H9 (cell line): ENCODE results near the gene ALG11. TPM values are rescaled to one million over a fixed set of nuclear protein-coding genes. Genes with fewer than 3 reads are reported as not detected.

ENCODE experiments used
- DNase-seq: peaks from one replicate; pipeline ENCODE4 v3.0.0-alpha.2; 2017
- H2AFZ ChIP-seq: one replicate; pipeline ENCODE4 v1.6.1; 2013; ENCODE audit warnings: mild to moderate bottlenecking, low read length, control low read depth, moderate library complexity
- H2AK5ac ChIP-seq: 2 replicates; pipeline ENCODE4 v1.6.1; 2013; ENCODE audit warnings: low read length, control low read depth, mixed read lengths; ENCODE audit not compliant: insufficient read length
- H2BK120ac ChIP-seq: one replicate; pipeline ENCODE4 v1.6.1; 2013; ENCODE audit warnings: low read depth, mild to moderate bottlenecking, low read length, control low read depth, inconsistent platforms; ENCODE audit not compliant: poor library complexity, severe bottlenecking
- H2BK12ac ChIP-seq: 2 replicates; pipeline ENCODE4 v1.6.1; 2013; ENCODE audit warnings: low read length, control low read depth, mixed read lengths, low read depth; ENCODE audit not compliant: insufficient read length
- H2BK15ac ChIP-seq: 2 replicates; pipeline ENCODE4 v1.6.1; 2013; ENCODE audit warnings: low read depth, low read length, control low read depth
- H2BK20ac ChIP-seq: one replicate; pipeline ENCODE4 v1.6.1; 2013; ENCODE audit warnings: low read depth, mild to moderate bottlenecking, low read length, control low read depth, inconsistent platforms; ENCODE audit not compliant: poor library complexity, severe bottlenecking
- H2BK5ac ChIP-seq: 2 replicates; pipeline ENCODE4 v1.6.1; 2013; ENCODE audit warnings: low read length, control low read depth, mixed read lengths; ENCODE audit not compliant: insufficient read length
- H3K14ac ChIP-seq: 2 replicates; pipeline ENCODE4 v1.6.1; 2013; ENCODE audit warnings: low read length, control low read depth; ENCODE audit not compliant: insufficient read depth
- H3K18ac ChIP-seq: 2 replicates; pipeline ENCODE4 v1.6.1; 2013; ENCODE audit warnings: low read depth, mild to moderate bottlenecking, mixed read lengths, low read length, control low read depth; ENCODE audit not compliant: insufficient read length
- H3K23ac ChIP-seq: 2 replicates; pipeline ENCODE4 v1.6.1; 2013; ENCODE audit warnings: low read length, control low read depth, mixed read lengths, low read depth; ENCODE audit not compliant: insufficient read length
- H3K23me2 ChIP-seq: 2 replicates; pipeline ENCODE4 v1.6.1; 2013; ENCODE audit warnings: low read depth, mild to moderate bottlenecking, mixed read lengths, low read length, control low read depth; ENCODE audit not compliant: insufficient read length, poor library complexity, severe bottlenecking
- H3K27ac ChIP-seq: 2 replicates; pipeline ENCODE4 v1.5.1; 2013; ENCODE audit warnings: low read length, control low read depth, mixed read lengths, low read depth; ENCODE audit not compliant: insufficient read length
- H3K27me3 ChIP-seq: 2 replicates; pipeline ENCODE4 v1.6.1; 2013; ENCODE audit warnings: low read length, control low read depth, inconsistent platforms; ENCODE audit not compliant: insufficient read depth
- H3K4ac ChIP-seq: 2 replicates; pipeline ENCODE4 v1.6.1; 2013; ENCODE audit warnings: low read depth, mild to moderate bottlenecking, control low read depth, inconsistent platforms, low read length, moderate library complexity
- H3K4me1 ChIP-seq: 2 replicates; pipeline ENCODE4 v1.6.1; 2013; ENCODE audit warnings: low read length, control low read depth, inconsistent platforms; ENCODE audit not compliant: insufficient read depth
- H3K4me2 ChIP-seq: 2 replicates; pipeline ENCODE4 v1.6.1; 2013; ENCODE audit warnings: low read length, control low read depth, mixed read lengths; ENCODE audit not compliant: insufficient read length, insufficient read depth
- H3K56ac ChIP-seq: 2 replicates; pipeline ENCODE4 v1.6.1; 2013; ENCODE audit warnings: low read depth, mild to moderate bottlenecking, mixed read lengths, low read length, control low read depth; ENCODE audit not compliant: insufficient read length
- H3K79me1 ChIP-seq: 2 replicates; pipeline ENCODE4 v1.6.1; 2013; ENCODE audit warnings: low read depth, mild to moderate bottlenecking, moderate library complexity, low read length, control low read depth, inconsistent platforms; ENCODE audit not compliant: insufficient read depth, poor library complexity, severe bottlenecking
- H3K79me2 ChIP-seq: 2 replicates; pipeline ENCODE4 v1.6.1; 2013; ENCODE audit warnings: low read length, control low read depth, inconsistent platforms; ENCODE audit not compliant: insufficient read depth
- H3K9ac ChIP-seq: 2 replicates; pipeline ENCODE4 v1.6.1; 2013; ENCODE audit warnings: low read length, control low read depth, mixed read lengths; ENCODE audit not compliant: insufficient read length; ENCODE audit errors: extremely low read depth
- H3K9me3 ChIP-seq: one replicate; pipeline ENCODE4 v1.6.1; 2013; ENCODE audit warnings: low read depth, low read length, inconsistent platforms; ENCODE audit not compliant: control insufficient read depth
- H3T11ph ChIP-seq: one replicate; pipeline ENCODE4 v1.6.1; 2013; ENCODE audit warnings: mild to moderate bottlenecking, low read length, control low read depth, inconsistent platforms
- H4K20me1 ChIP-seq: one replicate; pipeline ENCODE4 v1.6.1; 2013; ENCODE audit not compliant: control insufficient read depth, insufficient read length, insufficient read depth
- H4K5ac ChIP-seq: 2 replicates; pipeline ENCODE4 v1.6.1; 2013; ENCODE audit warnings: low read depth, mild to moderate bottlenecking, mixed read lengths, low read length, control low read depth; ENCODE audit not compliant: insufficient read length
- H4K8ac ChIP-seq: replicated peaks from 2 replicates; pipeline ENCODE4 v1.6.1; 2013; ENCODE audit warnings: low read length, control low read depth, mixed read lengths, low read depth; ENCODE audit not compliant: insufficient read length
- H4K91ac ChIP-seq: 2 replicates; pipeline ENCODE4 v1.6.1; 2013; ENCODE audit warnings: low read depth, mild to moderate bottlenecking, moderate library complexity, mixed read lengths, low read length, control low read depth; ENCODE audit not compliant: insufficient read length
- H3K27ac Mint-ChIP-seq, 3 experiments: 2 replicates in 2 of 3; 3 replicates in 1 of 3; pipeline ENCODE4 v1.8.0; 2020 to 2021; ENCODE audit warnings: mixed read lengths in 3 of 3, mild to moderate bottlenecking in 1 of 3, moderate library complexity in 1 of 3
- H3K27me3 Mint-ChIP-seq: 2 replicates; pipeline ENCODE4 v1.8.0; 2021; ENCODE audit warnings: low read depth, mild to moderate bottlenecking, moderate library complexity, mixed read lengths
- H3K36me3 Mint-ChIP-seq, 3 experiments: 2 replicates in 2 of 3; 3 replicates in 1 of 3; pipeline ENCODE4 v1.8.0; 2020 to 2021; ENCODE audit warnings: low read depth in 3 of 3, mixed read lengths in 3 of 3; ENCODE audit not compliant: insufficient read depth in 1 of 3
- H3K4me1 Mint-ChIP-seq, 2 experiments: 2 replicates each; pipeline ENCODE4 v1.8.0; 2020; ENCODE audit warnings: mixed read lengths in 2 of 2
- H3K4me3 Mint-ChIP-seq, 2 experiments: 2 replicates in 1 of 2; 3 replicates in 1 of 2; pipeline ENCODE4 v1.8.0; 2020 to 2021; ENCODE audit warnings: mild to moderate bottlenecking in 2 of 2, mixed read lengths in 2 of 2, moderate library complexity in 1 of 2
- H3K9me3 Mint-ChIP-seq, 2 experiments: 2 replicates in 1 of 2; 3 replicates in 1 of 2; pipeline ENCODE4 v1.8.0; 2020; ENCODE audit warnings: mild to moderate bottlenecking in 2 of 2, mixed read lengths in 2 of 2, moderate library complexity in 1 of 2
- CTCF ChIP-seq: fragments of 200-600 bp; sonication (generic); conservative IDR thresholded peaks from 3 replicates; pipeline ENCODE4 v1.8.0; 2021; ENCODE audit warnings: antibody characterized with exemption, mild to moderate bottlenecking
- WGBS: extraction: QIAGEN DNeasy Blood & Tissue Kit; methylation state at CpG from one replicate; pipeline ENCODE4 v1.1.7; 2013; ENCODE audit warnings: missing lambda C conversion rate, low lambda C conversion rate, mixed read lengths; ENCODE audit not compliant: insufficient read length; ENCODE audit errors: extremely low coverage; 5-methylcytosine and 5-hydroxymethylcytosine counted together
- total RNA-seq: library from RNA; stranded (reverse); gene quantifications from 2 replicates; pipeline ENCODE4 v1.2.1, GENCODE V29; 2021

ALG11 gene
- total RNA-seq, 1 experiment from 2014 or later = 46.6 TPM

GRCh38 chr13:51970349-51970748, 41.8 kb upstream of the ALG11 start:
- Histone ChIP-seq H3K18ac (no peak overlapping the region), H3K14ac (no peak overlapping the region), H3K4me2 (no peak overlapping the region), H3K9me3 (no peaks in the 10 kb centered on the region), H3K27me3 (no peaks in the 10 kb centered on the region), H3T11ph (no peak overlapping the region), H3K9ac (no peak overlapping the region), H3K23ac (no peak overlapping the region), H3K4ac (no peak overlapping the region), H3K23me2 (no peaks in the 10 kb centered on the region), H4K20me1 (no peaks in the 10 kb centered on the region), H2BK5ac (no peak overlapping the region), H3K79me1 (no peaks in the 10 kb centered on the region), H4K5ac (no peak overlapping the region), H4K91ac (no peak overlapping the region), H3K79me2 (no peaks in the 10 kb centered on the region), H2AK5ac (no peak overlapping the region), H2BK20ac (no peak overlapping the region), H2AFZ (no peak overlapping the region), H3K27ac (no peak overlapping the region), H4K8ac (no peak overlapping the region), H2BK12ac (no peak overlapping the region), H2BK15ac (no peak overlapping the region), H3K56ac (no peak overlapping the region), H2BK120ac (no peak overlapping the region), H3K4me1 (no peaks in the 10 kb centered on the region)
- Mint-ChIP-seq H3K4me1 (no peaks in the 10 kb centered on the region), H3K27ac (no peak overlapping the region), H3K36me3 (no peaks in the 10 kb centered on the region), H3K4me3 (no peak overlapping the region), H3K27me3 (no peaks in the 10 kb centered on the region), H3K9me3 (no peaks in the 10 kb centered on the region; a peak in 1 of 5 replicates)
- no peak for DNase-seq
- WGBS = no CpG with 5 or more reads among the region's 5 CpGs
- no peak for TF ChIP-seq CTCF
